Right ventricle myocardium superior (tissue), 1 donor: ENCODE data around the gene SSTR1. TPM values are rescaled to one million over a fixed set of nuclear protein-coding genes. Genes with fewer than 3 reads are reported as not detected.

ENCODE experiments used
- ATAC-seq: fragments of 200-7000 bp; cut with Tn5 transposase; one replicate; pipeline ENCODE4 v1.9.1; 2020; ENCODE audit warnings: mild to moderate bottlenecking; ENCODE audit not compliant: poor library complexity
- DNase-seq: peaks from one replicate; pipeline ENCODE4 v3.0.0-alpha.2; 2020
- intact Hi-C: fragments of 100-400 bp; cut with DNase I; formaldehyde crosslinking; loops from one replicate; pipeline ENCODE4 v1.11.2; 2022
- total RNA-seq: library from RNA; stranded (reverse); fragmentation: NEBNext Ultra II Directional; extraction: Animal tissue kit (Norgen Biotek cat#: 25700); gene quantifications from one replicate; pipeline ENCODE4 v1.2.1, GENCODE V29; 2021
- donor health status: DM: no; HTN: yes; CAD: no; lungs with severe emphysema.

Gene SSTR1
- total RNA-seq, 1 donor from 2014 or later, result 0.43 TPM

DNA sequence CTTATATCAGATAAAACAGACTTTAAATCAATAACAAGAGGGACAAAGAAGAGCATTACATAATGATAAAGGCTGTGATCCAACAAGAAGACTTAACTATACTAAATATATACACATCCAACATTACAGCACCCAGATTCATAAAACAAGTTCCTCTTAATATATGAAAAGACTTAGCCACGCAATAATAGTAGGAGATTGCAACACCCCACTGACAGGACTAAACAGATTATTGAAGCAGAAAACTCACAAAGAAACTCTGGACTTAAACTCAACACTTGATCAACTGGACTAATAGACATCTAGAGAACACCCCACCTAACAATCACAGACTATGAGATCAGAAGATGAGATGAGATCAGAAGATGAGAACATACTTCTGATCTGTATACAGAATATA, 53.9 kb downstream of the SSTR1 start:
- no peak for DNase-seq
- intact Hi-C loops, result no loop called here
- no peak for ATAC-seq

Other genes with a start within 250 kb of the SSTR1 start
- gene CLEC14A, start 48.2 kb downstream of the SSTR1 start, total RNA-seq, result 28.8 TPM